CD4-positive, alpha-beta T cell treated with Interferon alpha-2 for 1 hour (primary cell): Measurements from ENCODE around the gene TCN2.
A peak's percentile ranks its signal among the peaks of the same experiment; 100 is the strongest.
"Not testable (repeated sequence)": the region's sequence is repeated elsewhere in the genome, so short reads cannot be mapped to it uniquely, and the experiment has no call there.

Experiments
- DNase-seq, 2 donors: peaks; one replicate each; pipeline ENCODE4 v3.0.0-alpha.2; 2020 to 2022

Gene TCN2

GRCh38 chr22:30612789-30613188, 5.8 kb downstream of the TCN2 start:
- no peak for DNase-seq

DNA sequence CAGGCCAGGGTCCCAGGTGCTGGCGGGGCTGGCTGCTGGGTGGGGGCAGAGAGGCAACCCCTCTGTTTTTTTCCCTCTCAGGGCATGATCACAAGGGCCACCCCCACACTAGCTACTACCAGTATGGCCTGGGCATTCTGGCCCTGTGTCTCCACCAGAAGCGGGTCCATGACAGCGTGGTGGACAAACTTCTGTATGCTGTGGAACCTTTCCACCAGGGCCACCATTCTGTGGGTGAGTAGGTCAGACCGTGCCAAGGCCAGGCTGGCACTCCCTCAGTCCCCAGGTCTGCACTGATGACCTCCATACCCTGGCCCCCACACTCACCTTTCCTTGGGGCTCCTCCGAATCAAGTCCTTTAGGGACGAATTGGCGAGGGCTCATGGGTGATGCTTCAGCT, 7.3 kb downstream of the TCN2 start:
- no peak for DNase-seq

- DNase-seq = no peak
These were observed 7.9 kb downstream of the TCN2 start for GRCh38 chr22:30614879-30615278.

DNA sequence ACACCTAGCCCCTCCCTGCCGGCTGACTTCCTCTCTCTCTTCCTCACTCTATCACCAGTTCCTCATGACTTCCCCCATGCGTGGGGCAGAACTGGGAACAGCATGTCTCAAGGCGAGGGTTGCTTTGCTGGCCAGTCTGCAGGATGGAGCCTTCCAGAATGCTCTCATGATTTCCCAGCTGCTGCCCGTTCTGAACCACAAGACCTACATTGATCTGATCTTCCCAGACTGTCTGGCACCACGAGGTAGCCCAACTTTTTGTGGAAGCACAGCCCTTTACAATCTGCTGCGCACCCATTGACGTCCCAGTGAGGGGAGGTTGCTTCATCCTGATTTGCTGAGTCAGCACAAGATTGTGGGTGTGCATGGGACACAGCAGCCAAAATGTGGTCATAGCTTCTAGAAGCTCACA, 8.6 kb downstream of the TCN2 start:
- peak in 1 of 2 donors; percentile 30 for DNase-seq

GRCh38 chr22:30617819-30618218, 10.8 kb downstream of the TCN2 start:
- DNase-seq = no peak

DNA sequence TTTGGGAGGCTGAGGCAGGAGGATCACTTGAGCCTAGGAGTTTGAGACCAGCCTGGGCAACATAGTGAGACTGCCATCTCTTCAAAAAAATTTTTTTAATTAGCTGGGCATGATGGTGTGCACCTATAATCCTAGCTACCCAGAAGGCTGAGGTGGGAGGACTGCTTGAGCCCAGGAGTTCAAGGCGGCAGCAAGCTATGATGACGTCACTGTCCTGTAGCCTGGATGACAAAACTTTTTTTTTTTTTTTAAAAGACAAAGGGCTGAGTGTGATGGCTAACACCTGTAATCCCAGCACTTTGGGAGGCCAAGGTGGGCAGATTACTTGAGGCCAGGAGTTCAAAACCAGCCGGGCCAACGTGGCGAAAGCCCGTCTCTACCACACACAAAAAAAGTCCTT, 12.9 kb downstream of the TCN2 start:
- not testable (repeated sequence) for DNase-seq

GRCh38 chr22:30626413-30626812, 19.4 kb downstream of the TCN2 start:
- no peak for DNase-seq

GRCh38 chr22:30627471-30627870, 20.5 kb downstream of the TCN2 start:
- DNase-seq = no peak

GRCh38 chr22:30628491-30628890, 21.5 kb downstream of the TCN2 start:
- DNase-seq = no peak

DNA sequence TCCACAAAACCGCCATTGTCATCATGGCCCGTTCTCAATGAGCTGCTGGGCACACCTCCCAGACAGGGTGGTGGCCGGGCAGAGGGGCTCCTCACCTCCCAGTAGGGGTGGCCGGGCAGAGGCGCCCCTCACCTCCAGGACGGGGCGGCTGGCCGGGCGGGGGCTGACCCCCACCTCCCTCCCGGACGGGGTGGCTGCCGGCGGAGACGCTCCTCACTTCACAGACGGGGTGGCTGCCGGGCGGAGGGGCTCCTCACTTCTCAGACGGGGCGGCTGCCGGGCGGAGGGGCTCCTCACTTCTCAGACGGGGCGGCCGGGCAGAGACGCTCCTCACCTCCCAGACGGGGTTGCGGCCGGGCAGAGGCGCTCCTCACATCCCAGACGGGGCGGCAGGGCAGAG, 24.5 kb downstream of the TCN2 start:
- DNase-seq = not testable (repeated sequence)

DNA sequence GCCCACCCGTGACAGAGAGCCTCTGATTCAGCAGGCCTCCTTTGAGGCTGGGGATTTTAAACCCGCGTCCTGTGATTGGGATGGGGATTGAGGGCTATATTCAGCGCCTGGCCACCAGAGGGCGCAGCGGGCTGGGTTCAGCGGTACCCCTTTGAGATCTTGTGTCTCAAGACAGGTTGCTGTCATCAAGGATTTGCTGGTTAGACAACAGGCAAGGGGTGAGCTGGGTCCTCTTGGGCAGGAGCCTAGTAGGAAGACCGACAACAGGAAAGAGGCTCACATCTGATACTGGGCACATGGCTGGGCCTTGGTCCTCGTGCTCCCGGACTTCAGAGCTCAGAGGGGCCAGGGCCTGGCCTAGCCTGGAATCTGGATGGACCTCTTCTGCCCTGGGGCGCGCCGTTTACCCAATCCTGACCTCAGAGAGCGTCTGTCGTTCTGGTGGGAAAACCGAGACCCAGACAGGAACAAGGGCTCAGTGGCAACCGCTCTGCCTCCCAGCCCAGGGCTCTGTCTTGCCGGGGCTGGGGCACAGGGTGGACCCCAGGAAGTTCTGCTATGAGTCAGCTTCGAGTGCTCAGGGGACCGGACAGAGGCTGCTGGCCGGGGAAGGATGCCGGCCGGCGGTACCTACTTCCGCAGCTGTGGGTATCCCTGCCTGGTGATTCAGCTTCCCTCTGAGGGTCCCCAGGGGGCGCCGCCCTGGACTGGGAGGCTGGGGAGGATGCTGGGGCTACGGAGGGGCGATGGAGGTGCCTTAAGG, 27.7 kb downstream of the TCN2 start:
- peak; percentile 85 to 91 for DNase-seq

DNA sequence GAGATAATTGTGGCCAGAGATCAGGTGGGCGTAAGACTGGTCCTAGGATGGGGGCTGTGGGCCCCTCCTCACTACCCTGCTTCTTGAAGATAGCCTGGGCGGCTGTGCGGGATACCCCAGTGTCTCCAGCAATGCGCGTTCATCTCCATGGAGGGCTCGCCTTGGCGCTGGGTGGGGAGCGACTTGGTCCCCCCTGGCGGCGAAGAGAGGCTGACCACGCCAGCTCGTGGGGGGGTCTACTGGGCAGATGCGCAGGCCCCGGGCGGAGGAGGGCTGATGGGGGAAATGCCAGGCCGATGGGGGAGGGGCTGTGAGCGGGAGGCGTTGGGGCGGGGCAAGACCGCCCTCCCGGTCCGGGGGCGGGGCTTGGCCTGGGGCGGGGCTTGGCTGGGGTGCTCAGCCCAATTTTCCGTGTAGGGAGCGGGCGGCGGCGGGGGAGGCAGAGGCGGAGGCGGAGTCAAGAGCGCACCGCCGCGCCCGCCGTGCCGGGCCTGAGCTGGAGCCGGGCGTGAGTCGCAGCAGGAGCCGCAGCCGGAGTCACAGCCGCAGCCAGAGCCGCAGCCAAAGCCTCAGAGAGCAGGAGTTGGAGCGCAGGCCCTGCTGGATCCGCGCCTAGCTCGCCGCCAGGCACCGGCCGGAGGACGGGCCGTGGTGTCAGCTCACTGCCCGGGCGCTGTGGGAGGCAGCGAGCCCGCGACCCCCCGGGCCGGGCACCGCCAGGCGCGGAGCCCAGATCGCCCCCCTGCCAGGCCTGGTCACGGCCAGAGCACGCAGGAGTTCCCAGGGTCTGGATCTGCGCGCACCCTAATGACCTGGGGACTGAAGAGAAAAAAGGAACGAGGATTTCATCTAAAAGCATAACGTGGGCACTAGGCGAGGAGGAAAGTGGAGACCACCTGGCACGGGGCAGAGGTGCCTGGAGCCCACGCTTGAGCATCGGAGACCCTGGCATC, 28.6 kb downstream of the TCN2 start, which contains the start of gene SLC35E4:
TSS of gene SLC35E4 (plus strand) at position 509 of the 953 bp plus-strand sequence. CDS start 670 bp downstream, outside the sequence.
- peak; percentile 93 to 96 for DNase-seq

GRCh38 chr22:30636226-30637077, 29.5 kb downstream of the TCN2 start:
- DNase-seq = peak in 1 of 2 donors; percentile 20

DNA sequence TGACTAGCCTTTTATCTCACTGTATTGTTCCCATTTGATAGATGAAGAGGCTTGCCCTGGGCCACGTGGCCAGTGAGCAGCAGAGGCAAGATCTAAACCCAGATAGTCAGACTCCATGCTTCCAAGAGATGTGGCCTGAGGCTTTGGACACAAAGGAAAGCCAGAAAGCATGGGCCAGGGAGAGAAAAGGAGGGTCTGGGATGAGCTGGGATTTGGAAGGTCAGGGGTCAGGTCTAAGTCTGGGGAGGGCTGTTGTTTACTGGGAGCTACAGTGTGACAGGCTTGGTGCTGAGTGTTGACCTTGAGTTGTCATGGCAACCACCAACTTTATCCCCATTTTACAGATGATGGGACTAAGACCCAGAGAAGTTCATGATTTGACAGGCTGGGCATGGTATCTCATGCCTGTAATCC, 30.7 kb downstream of the TCN2 start:
- no peak for DNase-seq

DNA sequence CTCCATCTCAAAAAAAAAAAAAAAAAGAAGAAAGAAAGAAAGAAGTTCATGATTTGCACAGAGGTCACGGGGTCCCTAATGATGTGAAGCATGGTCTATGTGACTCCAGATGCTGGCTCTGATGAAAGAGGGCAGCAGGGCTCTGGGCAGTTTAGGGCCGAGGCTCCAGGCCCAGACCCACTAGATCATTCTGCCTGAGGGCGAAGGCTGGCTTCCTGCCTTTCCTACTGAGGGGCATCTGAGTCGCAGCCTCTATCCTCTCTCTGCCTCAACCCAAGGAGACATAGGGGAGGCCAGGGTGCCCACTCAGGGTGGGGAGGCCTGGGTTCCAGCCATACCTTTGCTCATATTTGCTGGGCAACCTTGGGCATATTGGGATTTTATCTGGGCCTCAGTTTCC, 33.4 kb downstream of the TCN2 start:
- no peak for DNase-seq

GRCh38 chr22:30640839-30641430, 34.0 kb downstream of the TCN2 start:
- DNase-seq = no peak

- DNase-seq = no peak
These were observed 36.3 kb downstream of the TCN2 start for GRCh38 chr22:30643055-30643875.

- DNase-seq = no peak
These were observed 39.7 kb downstream of the TCN2 start for GRCh38 chr22:30646518-30647160.

DNA sequence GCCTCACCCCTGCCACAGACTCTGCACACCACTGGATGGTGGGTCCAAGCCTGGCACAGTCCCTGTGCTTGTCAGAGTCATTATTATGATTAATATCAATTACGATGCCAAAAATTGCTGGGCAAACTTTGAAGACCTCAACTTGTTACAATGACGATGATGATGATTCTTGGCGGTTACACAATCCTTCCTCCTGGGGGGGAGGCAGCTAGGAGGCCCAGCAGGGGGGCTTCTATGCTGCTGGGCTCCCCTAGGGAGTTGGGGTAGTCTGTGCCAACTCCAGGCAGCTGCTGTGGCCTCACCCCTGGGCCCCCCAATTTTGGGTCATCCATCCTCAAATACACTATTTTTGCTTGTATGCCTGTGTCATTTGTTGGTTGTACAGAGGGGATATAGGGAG, 40.6 kb downstream of the TCN2 start:
- DNase-seq = no peak

DNA sequence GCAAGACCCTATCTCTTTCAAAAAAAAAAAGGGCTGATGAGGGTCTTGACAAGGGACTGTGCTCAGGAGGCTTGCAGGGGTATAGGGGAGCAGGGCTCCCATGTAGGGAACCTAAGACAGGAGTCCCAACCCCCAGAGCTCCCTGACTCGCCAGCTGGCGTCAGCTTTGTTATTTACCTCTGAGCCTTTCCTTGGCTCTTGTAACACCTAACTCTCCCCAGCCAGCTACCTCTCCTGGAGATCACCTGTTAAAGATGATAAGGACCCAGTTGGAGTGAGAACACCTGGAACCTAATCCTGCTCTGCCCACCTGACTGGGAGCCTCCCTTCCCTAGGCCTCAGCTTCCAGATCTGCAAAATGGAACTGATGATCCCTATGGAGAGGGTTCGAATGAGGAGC, 41.9 kb downstream of the TCN2 start:
- no peak for DNase-seq
